H9 (cell line): ENCODE results near the gene HEMGN. TPM values are rescaled to one million over a fixed set of nuclear protein-coding genes. Genes with fewer than 3 reads are reported as not detected.

Experiments
- DNase-seq: peaks from one replicate; pipeline ENCODE4 v3.0.0-alpha.2; 2017
- H2AFZ ChIP-seq: one replicate; pipeline ENCODE4 v1.6.1; 2013; ENCODE audit warnings: mild to moderate bottlenecking, low read length, control low read depth, moderate library complexity
- H2AK5ac ChIP-seq: 2 replicates; pipeline ENCODE4 v1.6.1; 2013; ENCODE audit warnings: low read length, control low read depth, mixed read lengths; ENCODE audit not compliant: insufficient read length
- H2BK120ac ChIP-seq: one replicate; pipeline ENCODE4 v1.6.1; 2013; ENCODE audit warnings: low read depth, mild to moderate bottlenecking, low read length, control low read depth, inconsistent platforms; ENCODE audit not compliant: poor library complexity, severe bottlenecking
- H2BK12ac ChIP-seq: 2 replicates; pipeline ENCODE4 v1.6.1; 2013; ENCODE audit warnings: low read length, control low read depth, mixed read lengths, low read depth; ENCODE audit not compliant: insufficient read length
- H2BK15ac ChIP-seq: 2 replicates; pipeline ENCODE4 v1.6.1; 2013; ENCODE audit warnings: low read depth, low read length, control low read depth
- H2BK20ac ChIP-seq: one replicate; pipeline ENCODE4 v1.6.1; 2013; ENCODE audit warnings: low read depth, mild to moderate bottlenecking, low read length, control low read depth, inconsistent platforms; ENCODE audit not compliant: poor library complexity, severe bottlenecking
- H2BK5ac ChIP-seq: 2 replicates; pipeline ENCODE4 v1.6.1; 2013; ENCODE audit warnings: low read length, control low read depth, mixed read lengths; ENCODE audit not compliant: insufficient read length
- H3K14ac ChIP-seq: 2 replicates; pipeline ENCODE4 v1.6.1; 2013; ENCODE audit warnings: low read length, control low read depth; ENCODE audit not compliant: insufficient read depth
- H3K18ac ChIP-seq: 2 replicates; pipeline ENCODE4 v1.6.1; 2013; ENCODE audit warnings: low read depth, mild to moderate bottlenecking, mixed read lengths, low read length, control low read depth; ENCODE audit not compliant: insufficient read length
- H3K23ac ChIP-seq: 2 replicates; pipeline ENCODE4 v1.6.1; 2013; ENCODE audit warnings: low read length, control low read depth, mixed read lengths, low read depth; ENCODE audit not compliant: insufficient read length
- H3K23me2 ChIP-seq: 2 replicates; pipeline ENCODE4 v1.6.1; 2013; ENCODE audit warnings: low read depth, mild to moderate bottlenecking, mixed read lengths, low read length, control low read depth; ENCODE audit not compliant: insufficient read length, poor library complexity, severe bottlenecking
- H3K27ac ChIP-seq: 2 replicates; pipeline ENCODE4 v1.5.1; 2013; ENCODE audit warnings: low read length, control low read depth, mixed read lengths, low read depth; ENCODE audit not compliant: insufficient read length
- H3K27me3 ChIP-seq: 2 replicates; pipeline ENCODE4 v1.6.1; 2013; ENCODE audit warnings: low read length, control low read depth, inconsistent platforms; ENCODE audit not compliant: insufficient read depth
- H3K4ac ChIP-seq: 2 replicates; pipeline ENCODE4 v1.6.1; 2013; ENCODE audit warnings: low read depth, mild to moderate bottlenecking, control low read depth, inconsistent platforms, low read length, moderate library complexity
- H3K4me1 ChIP-seq: 2 replicates; pipeline ENCODE4 v1.6.1; 2013; ENCODE audit warnings: low read length, control low read depth, inconsistent platforms; ENCODE audit not compliant: insufficient read depth
- H3K4me2 ChIP-seq: 2 replicates; pipeline ENCODE4 v1.6.1; 2013; ENCODE audit warnings: low read length, control low read depth, mixed read lengths; ENCODE audit not compliant: insufficient read length, insufficient read depth
- H3K56ac ChIP-seq: 2 replicates; pipeline ENCODE4 v1.6.1; 2013; ENCODE audit warnings: low read depth, mild to moderate bottlenecking, mixed read lengths, low read length, control low read depth; ENCODE audit not compliant: insufficient read length
- H3K79me1 ChIP-seq: 2 replicates; pipeline ENCODE4 v1.6.1; 2013; ENCODE audit warnings: low read depth, mild to moderate bottlenecking, moderate library complexity, low read length, control low read depth, inconsistent platforms; ENCODE audit not compliant: insufficient read depth, poor library complexity, severe bottlenecking
- H3K79me2 ChIP-seq: 2 replicates; pipeline ENCODE4 v1.6.1; 2013; ENCODE audit warnings: low read length, control low read depth, inconsistent platforms; ENCODE audit not compliant: insufficient read depth
- H3K9ac ChIP-seq: 2 replicates; pipeline ENCODE4 v1.6.1; 2013; ENCODE audit warnings: low read length, control low read depth, mixed read lengths; ENCODE audit not compliant: insufficient read length; ENCODE audit errors: extremely low read depth
- H3K9me3 ChIP-seq: one replicate; pipeline ENCODE4 v1.6.1; 2013; ENCODE audit warnings: low read depth, low read length, inconsistent platforms; ENCODE audit not compliant: control insufficient read depth
- H3T11ph ChIP-seq: one replicate; pipeline ENCODE4 v1.6.1; 2013; ENCODE audit warnings: mild to moderate bottlenecking, low read length, control low read depth, inconsistent platforms
- H4K20me1 ChIP-seq: one replicate; pipeline ENCODE4 v1.6.1; 2013; ENCODE audit not compliant: control insufficient read depth, insufficient read length, insufficient read depth
- H4K5ac ChIP-seq: 2 replicates; pipeline ENCODE4 v1.6.1; 2013; ENCODE audit warnings: low read depth, mild to moderate bottlenecking, mixed read lengths, low read length, control low read depth; ENCODE audit not compliant: insufficient read length
- H4K8ac ChIP-seq: replicated peaks from 2 replicates; pipeline ENCODE4 v1.6.1; 2013; ENCODE audit warnings: low read length, control low read depth, mixed read lengths, low read depth; ENCODE audit not compliant: insufficient read length
- H4K91ac ChIP-seq: 2 replicates; pipeline ENCODE4 v1.6.1; 2013; ENCODE audit warnings: low read depth, mild to moderate bottlenecking, moderate library complexity, mixed read lengths, low read length, control low read depth; ENCODE audit not compliant: insufficient read length
- H3K27ac Mint-ChIP-seq, 3 experiments: 2 replicates in 2 of 3; 3 replicates in 1 of 3; pipeline ENCODE4 v1.8.0; 2020 to 2021; ENCODE audit warnings: mixed read lengths in 3 of 3, mild to moderate bottlenecking in 1 of 3, moderate library complexity in 1 of 3
- H3K27me3 Mint-ChIP-seq: 2 replicates; pipeline ENCODE4 v1.8.0; 2021; ENCODE audit warnings: low read depth, mild to moderate bottlenecking, moderate library complexity, mixed read lengths
- H3K36me3 Mint-ChIP-seq, 3 experiments: 2 replicates in 2 of 3; 3 replicates in 1 of 3; pipeline ENCODE4 v1.8.0; 2020 to 2021; ENCODE audit warnings: low read depth in 3 of 3, mixed read lengths in 3 of 3; ENCODE audit not compliant: insufficient read depth in 1 of 3
- H3K4me1 Mint-ChIP-seq, 2 experiments: 2 replicates each; pipeline ENCODE4 v1.8.0; 2020; ENCODE audit warnings: mixed read lengths in 2 of 2
- H3K4me3 Mint-ChIP-seq, 2 experiments: 2 replicates in 1 of 2; 3 replicates in 1 of 2; pipeline ENCODE4 v1.8.0; 2020 to 2021; ENCODE audit warnings: mild to moderate bottlenecking in 2 of 2, mixed read lengths in 2 of 2, moderate library complexity in 1 of 2
- H3K9me3 Mint-ChIP-seq, 2 experiments: 2 replicates in 1 of 2; 3 replicates in 1 of 2; pipeline ENCODE4 v1.8.0; 2020; ENCODE audit warnings: mild to moderate bottlenecking in 2 of 2, mixed read lengths in 2 of 2, moderate library complexity in 1 of 2
- CTCF ChIP-seq: fragments of 200-600 bp; sonication (generic); conservative IDR thresholded peaks from 3 replicates; pipeline ENCODE4 v1.8.0; 2021; ENCODE audit warnings: antibody characterized with exemption, mild to moderate bottlenecking
- WGBS: extraction: QIAGEN DNeasy Blood & Tissue Kit; methylation state at CpG from one replicate; pipeline ENCODE4 v1.1.7; 2013; ENCODE audit warnings: missing lambda C conversion rate, low lambda C conversion rate, mixed read lengths; ENCODE audit not compliant: insufficient read length; ENCODE audit errors: extremely low coverage; 5-methylcytosine and 5-hydroxymethylcytosine counted together
- total RNA-seq: library from RNA; stranded (reverse); gene quantifications from 2 replicates; pipeline ENCODE4 v1.2.1, GENCODE V29; 2021

HEMGN gene
- total RNA-seq, 1 experiment from 2014 or later: not detected

GRCh38 chr9:97907046-97907445 is 30.9 kb downstream of the HEMGN start:
- no peak overlapping the region for H3K14ac ChIP-seq
- WGBS: no CpG with 5 or more reads among the region's 3 CpGs
- H3K23ac ChIP-seq: no peak overlapping the region
- H3K23me2 ChIP-seq: no peaks in the 10 kb centered on the region
- H4K8ac ChIP-seq: no peak overlapping the region
- H3K4me1 ChIP-seq: no peaks in the 10 kb centered on the region
- no peak overlapping the region for H2BK12ac ChIP-seq
- H3K79me2 ChIP-seq: no peaks in the 10 kb centered on the region
- no peak for TF ChIP-seq CTCF
- H3K27me3 ChIP-seq: no peaks in the 10 kb centered on the region
- no peak overlapping the region for H2AFZ ChIP-seq
- H3K27ac ChIP-seq: no peak overlapping the region
- no peak overlapping the region for H3K4ac ChIP-seq
- no peak overlapping the region for H3K4me3 Mint-ChIP-seq
- H3K79me1 ChIP-seq: no peaks in the 10 kb centered on the region
- no peak overlapping the region for H3K56ac ChIP-seq
- no peak overlapping the region for H2BK120ac ChIP-seq
- no peak for DNase-seq
- H3K18ac ChIP-seq: no peak overlapping the region
- no peaks in the 10 kb centered on the region for H3K9me3 ChIP-seq
- no peaks in the 10 kb centered on the region for H3K9me3 Mint-ChIP-seq
- no peak overlapping the region for H3K4me2 ChIP-seq
- H3K36me3 Mint-ChIP-seq: peaks cover 0 to 16% (median 6%) of the 10 kb centered on the region in 3 experiments; a peak in 2 of 7 replicates
- no peak overlapping the region for H3K27ac Mint-ChIP-seq
- H3T11ph ChIP-seq: no peak overlapping the region
- H4K20me1 ChIP-seq: no peaks in the 10 kb centered on the region
- H4K5ac ChIP-seq: no peak overlapping the region
- no peak overlapping the region for H2BK5ac ChIP-seq
- H2AK5ac ChIP-seq: no peak overlapping the region
- no peaks in the 10 kb centered on the region for H3K27me3 Mint-ChIP-seq
- no peak overlapping the region for H2BK20ac ChIP-seq
- no peaks in the 10 kb centered on the region for H3K4me1 Mint-ChIP-seq
- H4K91ac ChIP-seq: no peak overlapping the region
- H2BK15ac ChIP-seq: no peak overlapping the region
- no peak overlapping the region for H3K9ac ChIP-seq
